GOT3 (cell line): ENCODE data around the gene GRAMD4.

Experiments
- DNase-seq: peaks from one replicate; lab custom pipeline; 2025; ENCODE audit warnings: mixed read lengths; lab: John Stamatoyannopoulos, UW

GRAMD4 gene

DNA sequence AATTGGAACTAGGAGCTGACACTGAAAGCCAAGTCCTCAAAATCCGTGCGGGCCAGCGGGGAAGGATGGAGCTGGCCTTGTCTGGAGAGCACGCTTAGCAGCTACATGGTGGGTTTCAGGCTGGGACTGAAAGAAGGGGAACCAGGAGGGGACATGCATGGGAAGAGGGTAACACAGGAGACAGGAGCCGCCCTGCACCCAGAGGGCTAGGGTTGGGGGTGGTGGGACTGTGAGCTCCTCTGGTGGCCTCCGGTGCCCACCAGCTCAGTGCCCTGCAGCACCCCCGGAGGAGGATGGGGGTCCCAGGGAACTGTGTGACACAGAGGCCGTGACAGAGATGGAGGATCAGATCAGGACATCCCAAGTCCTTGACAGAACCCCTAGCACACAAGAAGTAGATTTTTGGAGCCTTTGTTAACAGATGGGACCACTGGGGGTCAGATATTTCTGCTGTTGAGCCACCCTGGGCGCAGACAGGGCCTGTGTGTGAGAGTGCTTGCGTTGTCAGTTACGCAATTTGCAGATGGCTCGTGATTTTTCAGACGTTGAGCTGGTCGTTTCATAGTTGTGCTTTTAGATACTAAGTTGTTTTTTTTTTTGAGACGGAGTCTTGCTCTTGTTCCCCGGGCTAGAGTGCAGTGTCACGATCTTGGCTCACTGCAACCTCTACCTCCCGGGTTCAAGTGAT lies 21.3 kb upstream of the GRAMD4 start:
- no peak for DNase-seq

GRCh38 chr22:46600273-46600796 lies 19.9 kb upstream of the GRAMD4 start:
- no peak for DNase-seq

- DNase-seq = no peak
Observed at GRCh38 chr22:46602025-46602424, 18.2 kb upstream of the GRAMD4 start.

GRCh38 chr22:46604306-46604690 lies 15.9 kb upstream of the GRAMD4 start:
- no peak for DNase-seq

- no peak for DNase-seq
Observed at GRCh38 chr22:46605117-46605516, 15.1 kb upstream of the GRAMD4 start.

DNA sequence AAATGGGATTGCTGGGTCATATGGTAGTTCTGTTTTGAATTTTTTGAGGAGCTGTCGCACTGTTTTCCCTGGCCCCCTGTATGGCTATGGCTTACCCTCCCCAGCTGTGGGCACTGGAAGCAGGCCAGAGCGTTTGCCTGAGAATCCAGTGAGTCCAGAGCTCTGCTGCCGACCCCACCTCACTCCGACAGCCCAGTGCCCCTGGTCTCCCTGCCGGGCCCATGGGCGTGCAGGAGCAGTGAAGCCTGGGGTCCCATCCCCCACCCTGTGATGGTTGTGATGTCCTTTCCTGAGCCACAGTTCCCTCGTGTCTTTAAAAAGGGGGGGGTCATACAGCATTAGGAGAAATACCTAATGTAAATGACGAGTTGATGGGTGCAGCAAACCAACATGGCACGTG lies 13.3 kb upstream of the GRAMD4 start:
- DNase-seq = no peak

DNA sequence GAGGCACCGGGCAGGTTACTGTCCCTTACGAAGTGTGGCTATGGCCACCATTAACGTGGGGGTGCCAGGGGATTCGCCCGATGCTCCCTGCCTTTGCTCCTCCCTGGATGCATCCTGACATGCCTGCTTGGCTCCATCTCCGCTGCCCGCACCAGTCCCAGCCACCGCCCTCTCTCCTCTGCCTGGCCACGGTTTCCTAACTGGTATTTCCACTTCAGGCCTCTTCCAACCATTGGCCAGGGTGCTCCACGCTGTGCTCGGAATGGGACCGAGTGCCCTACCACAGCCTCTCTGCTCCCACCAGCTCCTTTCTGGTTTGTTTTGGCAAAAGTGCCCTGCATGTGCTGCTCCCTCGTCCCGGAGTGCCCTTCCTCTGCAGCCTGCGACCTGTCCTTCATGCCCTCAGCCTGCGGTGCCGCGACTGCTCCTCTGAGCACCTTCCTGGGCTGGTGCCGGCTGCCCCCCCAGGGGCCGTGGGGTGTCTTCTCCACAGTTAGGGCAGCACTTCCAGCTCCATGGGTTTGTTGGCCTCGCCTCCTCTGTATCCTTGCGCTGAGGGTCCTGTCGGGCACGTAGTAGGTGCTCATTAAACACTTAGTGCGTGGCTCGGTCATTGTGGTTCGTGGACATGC lies 12.6 kb upstream of the GRAMD4 start:
- no peak for DNase-seq

GRCh38 chr22:46609175-46609690 lies 11.0 kb upstream of the GRAMD4 start:
- no peak for DNase-seq

- no peak for DNase-seq
Observed at GRCh38 chr22:46609724-46610201, 10.4 kb upstream of the GRAMD4 start.

GRCh38 chr22:46610356-46610755 lies 9.8 kb upstream of the GRAMD4 start:
- no peak for DNase-seq

GRCh38 chr22:46611189-46611588 lies 9.0 kb upstream of the GRAMD4 start:
- no peak for DNase-seq

DNA sequence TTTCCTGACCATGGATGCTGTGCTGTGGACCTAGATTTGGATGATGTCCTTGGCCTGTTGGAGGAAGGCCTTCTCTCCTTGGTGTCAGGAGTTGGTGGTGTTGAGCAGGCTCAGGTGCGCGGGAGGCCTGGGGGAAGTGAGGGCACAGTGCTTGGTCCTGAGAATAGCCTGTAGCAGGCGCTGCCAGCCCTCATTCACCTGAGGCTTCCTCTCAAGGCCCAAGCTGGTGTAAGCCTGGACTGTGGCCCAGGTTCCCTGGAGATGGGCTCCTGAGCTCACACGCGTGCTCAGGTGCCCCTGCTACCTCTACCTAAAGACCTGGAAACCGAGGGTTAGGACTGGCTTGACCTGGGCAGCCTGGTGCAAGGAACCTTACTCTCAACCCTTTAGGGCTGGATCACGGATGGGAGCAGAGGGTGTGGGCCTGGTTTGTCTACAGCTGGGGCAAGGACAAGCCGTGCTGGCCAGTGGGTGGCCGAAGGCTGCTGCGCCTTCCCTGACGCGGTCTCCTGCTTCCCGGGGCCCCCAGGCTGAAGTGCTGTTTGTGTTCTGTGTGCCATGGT lies 7.8 kb upstream of the GRAMD4 start:
- no peak for DNase-seq

DNA sequence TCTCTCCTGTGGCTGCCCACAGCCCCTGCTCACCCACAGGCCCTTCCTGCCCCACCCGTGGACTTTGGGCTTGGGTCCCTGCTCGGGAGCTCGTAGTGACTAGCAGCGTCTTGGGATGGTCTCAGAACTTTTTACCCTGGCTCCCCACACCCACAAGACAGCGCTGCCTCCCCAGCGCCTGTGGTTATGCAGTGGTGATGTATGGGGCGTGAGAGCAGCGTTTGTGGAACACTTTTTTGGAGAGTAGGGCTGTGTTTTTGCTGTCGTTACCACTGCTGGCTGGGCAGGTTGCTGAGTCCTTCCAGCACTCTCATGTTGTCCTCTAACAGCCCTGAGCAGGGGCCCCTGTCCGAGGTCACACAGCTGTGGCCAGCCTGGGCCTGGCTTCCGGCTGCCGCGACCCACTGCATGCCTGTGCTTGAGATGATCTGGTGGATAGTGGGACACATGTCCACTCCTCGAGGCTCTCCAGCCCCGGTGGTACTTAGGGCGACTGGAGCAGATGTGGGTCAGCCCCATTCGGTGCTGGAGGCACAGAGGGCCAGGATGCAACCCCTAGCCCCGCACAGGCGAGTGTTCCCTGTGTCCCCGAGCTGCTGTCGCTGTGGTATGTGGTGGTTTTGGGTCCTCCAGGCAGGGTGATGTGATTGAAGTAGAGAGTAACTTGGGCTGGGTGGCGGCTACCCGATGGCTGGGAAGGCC lies 7.1 kb upstream of the GRAMD4 start:
- no peak for DNase-seq

GRCh38 chr22:46613606-46614021 lies 6.6 kb upstream of the GRAMD4 start:
- no peak for DNase-seq

- DNase-seq = no peak
Observed at GRCh38 chr22:46614025-46614931, 5.9 kb upstream of the GRAMD4 start.

- DNase-seq = no peak
Observed at GRCh38 chr22:46617207-46617985, 2.8 kb upstream of the GRAMD4 start.

DNA sequence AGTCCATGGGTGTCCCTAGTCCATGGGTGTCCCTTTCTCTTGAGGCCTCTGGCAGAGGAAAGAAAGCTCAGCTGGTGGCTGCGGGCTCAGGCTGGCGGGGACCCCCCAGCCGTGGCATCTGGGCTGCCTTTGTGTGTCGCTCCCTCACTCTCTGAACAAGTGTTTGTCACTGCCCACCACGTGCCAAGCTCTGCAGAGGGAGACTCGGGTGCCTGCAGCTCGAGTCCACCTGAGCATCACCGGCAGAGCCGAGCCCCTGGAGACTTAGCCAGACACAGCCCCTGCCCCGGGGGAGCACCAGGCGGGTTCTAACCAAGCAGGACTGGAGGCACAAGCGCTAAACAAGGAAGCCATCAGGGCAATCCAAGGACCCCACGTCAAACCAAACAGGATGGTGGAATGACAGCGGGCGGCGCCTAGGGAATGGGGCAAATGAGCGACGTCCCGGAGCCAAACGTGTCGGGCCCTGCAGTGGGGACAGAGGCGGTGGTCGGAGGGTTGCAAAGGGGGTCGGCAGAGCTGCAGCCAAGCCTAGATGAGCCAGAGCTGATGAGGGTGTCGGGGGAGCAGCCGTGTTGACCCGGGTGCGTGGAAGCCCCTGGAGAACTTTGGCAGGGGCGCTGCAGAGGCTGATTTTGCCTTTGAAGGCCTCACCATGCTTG lies 2.1 kb upstream of the GRAMD4 start:
- no peak for DNase-seq

DNA sequence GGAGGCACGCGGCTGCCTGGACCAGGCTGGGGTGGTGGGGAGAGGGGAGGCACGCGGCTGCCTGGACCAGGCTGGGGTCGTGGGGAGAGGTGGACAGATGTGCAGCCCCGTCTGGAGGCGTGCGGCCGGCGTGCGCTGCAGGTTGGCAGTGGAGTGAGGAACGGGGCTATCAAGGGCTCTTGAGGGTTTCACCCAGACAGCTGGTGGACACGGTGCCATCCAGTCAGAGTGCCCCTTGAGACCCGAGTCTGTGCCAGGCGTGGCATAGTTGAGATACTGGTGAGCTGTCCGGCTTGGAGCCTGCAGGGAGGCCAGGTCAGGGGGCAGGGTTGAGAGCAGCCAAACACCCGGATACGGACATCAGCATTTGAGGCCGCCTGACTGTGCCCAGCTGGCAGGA lies 1.5 kb upstream of the GRAMD4 start:
- no peak for DNase-seq

DNA sequence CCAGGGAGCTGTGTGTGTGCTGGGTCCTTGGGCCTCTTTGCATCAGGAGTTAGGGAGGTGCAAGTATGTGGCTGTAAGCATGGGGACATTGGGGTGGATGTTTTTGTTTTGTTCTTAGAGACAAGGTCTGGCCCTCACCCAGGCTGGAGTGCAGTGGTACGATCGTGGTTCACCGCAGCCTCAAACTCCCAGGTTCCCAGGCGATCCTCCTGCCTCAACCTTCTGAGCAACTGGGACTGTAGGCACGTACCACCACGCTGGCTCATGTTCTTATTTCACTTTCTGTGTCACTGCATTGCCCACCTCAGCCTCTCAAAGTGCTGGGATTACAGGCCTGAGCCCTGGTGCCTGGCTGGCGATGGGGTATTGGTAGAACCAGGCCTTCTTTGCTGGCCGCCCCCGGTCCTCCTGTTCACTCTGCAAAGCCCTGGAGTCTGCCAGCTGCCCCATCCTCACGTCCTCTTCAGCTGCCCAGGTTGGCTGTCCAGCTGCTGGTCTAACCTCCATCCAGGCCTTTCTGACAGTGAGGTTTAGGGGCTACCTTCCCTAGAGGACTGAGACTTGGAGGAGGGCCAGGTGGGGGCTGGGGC lies 851 bp upstream of the GRAMD4 start:
- no peak for DNase-seq
